Activated CD4-positive, alpha-beta T cell treated with anti-CD3 and anti-CD28 coated beads, Interleukin-2, amount 50 U/mL, for 24 hours (primary cell): ENCODE data around the gene TRIM26.
"Not testable (repeated sequence)": the region's sequence is repeated elsewhere in the genome, so short reads cannot be mapped to it uniquely, and the experiment has no call there.

ENCODE experiments used
- DNase-seq, 2 donors: peaks; one replicate each; pipeline ENCODE4 v3.0.0-alpha.2; 2020; ENCODE audit warnings: low read depth in 1 of 2, low spot score in 1 of 2

TRIM26 gene

DNA sequence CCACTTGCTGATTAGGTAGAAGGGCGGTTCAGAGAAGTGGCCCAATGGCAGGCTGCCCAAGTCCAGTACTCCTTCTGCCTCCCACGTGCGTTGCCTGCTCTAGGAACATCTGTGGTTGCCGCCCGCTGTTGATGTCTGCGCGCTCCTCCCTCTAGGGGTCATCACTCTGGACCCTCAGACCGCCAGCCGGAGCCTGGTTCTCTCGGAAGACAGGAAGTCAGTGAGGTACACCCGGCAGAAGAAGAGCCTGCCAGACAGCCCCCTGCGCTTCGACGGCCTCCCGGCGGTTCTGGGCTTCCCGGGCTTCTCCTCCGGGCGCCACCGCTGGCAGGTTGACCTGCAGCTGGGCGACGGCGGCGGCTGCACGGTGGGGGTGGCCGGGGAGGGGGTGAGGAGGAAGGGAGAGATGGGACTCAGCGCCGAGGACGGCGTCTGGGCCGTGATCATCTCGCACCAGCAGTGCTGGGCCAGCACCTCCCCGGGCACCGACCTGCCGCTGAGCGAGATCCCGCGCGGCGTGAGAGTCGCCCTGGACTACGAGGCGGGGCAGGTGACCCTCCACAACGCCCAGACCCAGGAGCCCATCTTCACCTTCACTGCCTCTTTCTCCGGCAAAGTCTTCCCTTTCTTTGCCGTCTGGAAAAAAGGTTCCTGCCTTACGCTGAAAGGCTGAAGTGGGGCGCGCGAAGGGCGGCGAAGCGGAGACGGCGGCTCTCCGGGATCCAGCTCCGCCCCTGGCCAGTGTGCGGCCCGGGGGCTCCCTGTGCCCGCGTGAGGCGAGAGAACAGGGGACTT is 41.3 kb downstream of the TRIM26 start:
- no peak for DNase-seq

GRCh38 chr6:30169658-30170614 is 43.3 kb downstream of the TRIM26 start:
- DNase-seq = peak in 1 of 2 donors; percentile 24

DNA sequence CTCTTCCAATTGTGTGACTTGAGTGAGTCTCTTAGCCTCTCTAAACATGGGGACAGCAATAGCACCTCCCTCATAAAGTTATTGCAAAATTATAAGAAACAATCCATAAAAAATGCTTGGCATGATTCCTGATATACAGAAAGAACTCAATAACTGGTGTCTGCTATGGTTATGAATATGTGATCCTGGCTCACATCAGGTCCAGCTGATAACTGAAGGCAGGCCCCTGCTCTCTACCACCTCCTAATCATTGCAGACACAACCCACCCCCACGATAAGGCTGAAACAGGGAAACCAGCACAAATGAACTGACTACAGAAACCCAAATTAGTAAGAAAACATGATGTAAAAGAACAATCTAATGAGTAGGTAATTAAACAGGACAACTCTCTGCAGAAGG is 44.5 kb downstream of the TRIM26 start:
- no peak for DNase-seq

DNA sequence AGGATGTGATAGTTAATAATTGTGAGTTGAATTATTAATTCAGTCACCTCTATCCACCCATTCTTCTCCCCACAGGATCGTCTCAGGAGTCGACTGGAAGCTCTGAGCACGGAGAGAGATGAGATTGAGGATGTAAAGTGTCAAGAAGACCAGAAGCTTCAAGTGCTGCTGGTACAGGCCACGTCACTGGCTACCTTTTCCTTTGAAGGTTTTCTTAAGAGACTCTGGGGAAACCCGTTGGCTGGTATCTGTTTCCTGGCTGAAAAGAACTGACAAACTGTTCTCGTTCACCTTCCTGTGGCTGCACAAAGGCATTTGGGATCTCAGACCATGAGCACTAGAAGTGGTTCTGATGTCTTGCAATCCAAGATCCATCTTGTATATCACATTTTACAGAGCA is 46.1 kb downstream of the TRIM26 start:
- DNase-seq = peak in 1 of 2 donors; percentile 10

DNA sequence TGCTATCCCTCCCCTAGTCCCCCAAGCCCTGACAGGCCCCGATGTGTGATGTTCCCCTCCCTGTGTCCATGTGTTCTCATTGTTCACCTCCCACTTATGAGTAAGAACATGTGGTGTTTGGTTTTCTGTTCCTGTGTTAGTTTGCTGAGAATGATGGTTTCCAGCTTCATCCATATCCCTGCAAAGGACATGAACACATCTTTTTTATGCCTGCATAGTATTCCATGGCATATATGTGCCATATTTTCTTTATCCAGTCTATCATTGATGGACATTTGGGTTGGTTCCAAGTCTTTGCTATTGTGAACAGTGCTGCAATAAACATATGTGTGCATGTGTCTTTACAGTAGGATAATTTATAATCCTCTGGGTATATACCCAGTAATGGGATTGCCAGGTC is 48.0 kb downstream of the TRIM26 start:
- not testable (repeated sequence) for DNase-seq

DNA sequence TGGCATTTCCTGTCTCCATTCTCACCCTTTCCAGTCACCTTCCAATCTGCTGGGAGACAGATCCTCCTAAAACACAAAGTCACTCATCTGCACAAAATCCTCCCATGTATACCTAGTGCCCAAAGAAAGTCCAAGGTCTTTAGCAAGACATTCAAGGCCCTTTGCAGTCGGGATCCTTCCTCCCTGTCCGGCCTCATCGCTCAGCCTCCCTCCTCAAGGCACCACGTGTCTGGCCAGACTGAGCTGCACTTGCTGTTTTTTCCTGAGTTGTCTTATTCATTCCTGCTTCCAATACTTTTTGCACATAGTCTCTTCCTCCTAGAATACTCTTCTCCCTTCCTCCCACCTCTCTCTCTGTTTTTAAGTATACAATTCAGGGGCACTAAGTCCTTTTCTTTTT is 48.5 kb downstream of the TRIM26 start:
- no peak for DNase-seq

GRCh38 chr6:30163918-30164654 is 49.1 kb downstream of the TRIM26 start:
- no peak for DNase-seq

GRCh38 chr6:30163090-30163917 is 49.9 kb downstream of the TRIM26 start, which contains the start of gene TRIM15:
Gene TRIM15, plus strand, starts transcription at chr6:30163546. Its CDS starts 139 bp downstream, at chr6:30163685.
- peak; percentile 31 to 35 for DNase-seq

DNA sequence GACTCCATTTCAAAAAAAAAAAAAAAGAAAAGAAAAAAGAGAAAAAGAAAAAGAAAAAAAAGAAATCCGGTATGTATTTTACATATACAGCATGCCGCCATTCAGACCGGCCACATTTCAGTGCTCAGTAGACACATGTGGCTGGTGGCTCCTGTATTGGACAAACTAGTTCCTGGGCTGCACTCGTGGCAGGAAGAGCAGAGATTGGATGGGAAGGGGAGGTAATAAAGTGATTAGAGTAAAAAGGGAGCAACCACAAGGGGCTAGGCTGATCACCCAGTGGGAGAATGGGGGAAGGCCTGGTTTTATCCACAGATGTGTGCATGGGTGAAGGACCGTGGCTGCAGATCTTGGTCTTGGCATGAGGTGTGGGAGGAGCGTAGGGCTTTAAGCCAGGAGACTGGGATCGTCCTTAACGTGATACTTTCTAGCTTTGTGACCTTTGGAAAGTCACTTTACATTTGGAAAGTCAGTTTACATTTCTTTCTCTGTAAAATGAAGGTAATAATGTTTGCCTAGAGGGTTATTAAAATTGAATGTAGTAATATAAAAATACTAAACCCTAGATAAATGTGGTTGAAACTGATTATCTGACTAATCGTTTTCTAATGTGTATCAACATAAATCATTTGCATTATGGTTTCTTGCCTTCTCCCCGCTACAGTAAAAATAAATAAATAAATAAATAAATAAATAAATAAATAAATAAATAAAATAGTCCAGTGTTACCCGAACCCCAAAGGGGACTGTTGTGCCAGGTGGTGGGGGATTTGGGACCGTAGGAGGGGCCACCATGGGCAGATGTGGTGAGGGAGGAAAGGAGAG is 50.7 kb downstream of the TRIM26 start:
- no peak for DNase-seq

GRCh38 chr6:30160785-30161531 is 52.2 kb downstream of the TRIM26 start, which contains the start of gene TRIM10:
Gene TRIM10, minus strand, starts transcription at chr6:30161211. Its CDS starts 353 bp downstream, at chr6:30160858.
- no peak for DNase-seq

- DNase-seq = no peak
These were observed 53.0 kb downstream of the TRIM26 start for GRCh38 chr6:30160008-30160784.

DNA sequence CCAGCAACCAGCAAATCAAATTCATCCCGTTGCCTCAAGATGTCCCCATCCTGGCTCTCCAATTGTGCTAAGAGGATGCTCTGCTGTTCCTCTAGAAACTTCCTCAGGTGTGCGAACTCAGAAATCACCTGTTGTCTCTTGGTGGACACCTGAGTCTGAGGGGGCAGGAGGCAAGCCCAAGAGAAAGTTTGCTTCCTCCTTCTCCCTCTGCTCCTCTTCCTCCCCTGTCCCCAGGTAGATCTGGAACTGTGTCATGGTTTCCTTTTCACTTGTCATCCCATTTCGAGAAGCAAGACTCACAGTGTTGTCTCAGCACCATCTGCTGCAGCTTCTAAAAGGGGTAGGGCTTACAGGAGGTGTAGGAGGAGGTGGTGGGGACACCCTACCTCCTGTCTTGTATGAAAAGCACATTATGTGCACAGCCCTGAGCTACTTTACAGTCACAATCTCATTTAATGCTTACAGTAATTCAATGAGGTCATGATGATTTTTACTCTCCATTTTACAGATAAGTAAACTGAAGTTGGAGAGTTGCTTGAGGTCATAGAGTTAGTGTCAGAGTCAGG is 54.6 kb downstream of the TRIM26 start:
- no peak for DNase-seq

DNA sequence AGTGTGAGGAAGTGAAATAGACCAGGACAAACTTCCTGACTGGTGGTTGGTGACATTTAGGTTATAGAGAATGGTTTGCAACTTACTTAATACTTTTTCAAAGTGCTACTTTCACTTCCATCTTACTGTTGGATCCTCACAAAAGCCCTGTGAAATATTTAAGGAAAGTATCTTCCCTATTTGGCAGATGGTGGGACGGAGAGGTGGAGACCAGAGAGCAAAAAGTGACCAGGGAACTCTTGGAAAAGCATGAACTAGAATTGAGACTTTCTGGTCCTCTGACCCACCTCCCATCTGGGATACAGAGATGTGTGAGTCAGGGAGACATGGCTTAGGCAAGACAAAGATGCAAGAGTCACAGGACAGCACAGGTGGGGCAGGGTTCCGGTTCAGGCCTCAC is 55.2 kb downstream of the TRIM26 start:
- no peak for DNase-seq

GRCh38 chr6:30157581-30157980 is 55.6 kb downstream of the TRIM26 start:
- DNase-seq = no peak

- DNase-seq = no peak
These were observed 56.4 kb downstream of the TRIM26 start for GRCh38 chr6:30156774-30157173.

DNA sequence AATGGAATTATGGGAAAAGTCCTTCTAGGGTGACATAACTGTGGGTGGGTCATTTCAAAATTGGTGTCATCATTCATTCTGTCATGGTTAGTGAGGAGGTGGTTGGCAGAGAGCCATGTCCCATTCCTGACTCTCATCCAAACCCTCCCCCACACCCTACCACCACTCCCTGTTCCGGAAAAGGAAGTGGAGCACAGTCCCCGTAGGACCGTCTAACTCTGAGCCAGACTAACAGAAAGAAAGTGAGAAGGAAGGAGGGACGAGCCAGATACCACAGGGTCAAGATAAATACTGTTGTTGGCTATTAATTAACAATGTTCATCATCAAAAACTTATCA is 57.0 kb downstream of the TRIM26 start:
- DNase-seq = no peak

- no peak for DNase-seq
These were observed 57.5 kb downstream of the TRIM26 start for GRCh38 chr6:30155520-30156261.
